Liver (tissue), 9 donors: ENCODE results near the gene PRELID3B. TPM values are rescaled to one million over a fixed set of nuclear protein-coding genes. Genes with fewer than 3 reads are reported as not detected.

Experiments used
- DNase-seq: peaks from one replicate; pipeline ENCODE4 v3.0.0-alpha.2; 2017; ENCODE audit warnings: low spot score
- H3K27ac ChIP-seq, 2 donors: one replicate each; pipeline ENCODE4 v1.7.0; 2013; ENCODE audit warnings: inconsistent platforms in 2 of 2, low read length in 2 of 2, control low read depth in 1 of 2, low read depth in 1 of 2, mild to moderate bottlenecking in 1 of 2
- H3K27me3 ChIP-seq, 4 donors: one replicate each; pipeline versions ENCODE4 v1.6.1 to v1.7.0; 2013; ENCODE audit warnings: low read length in 3 of 4, inconsistent platforms in 1 of 4, mild to moderate bottlenecking in 1 of 4, moderate library complexity in 1 of 4; ENCODE audit not compliant: control insufficient read depth in 4 of 4, insufficient read depth in 4 of 4
- H3K36me3 ChIP-seq, 4 donors: one replicate each; pipeline versions ENCODE4 v1.6.1 to v1.7.0; 2013; ENCODE audit warnings: low read length in 3 of 4, mild to moderate bottlenecking in 3 of 4, low read depth in 1 of 4, moderate library complexity in 1 of 4; ENCODE audit not compliant: control insufficient read depth in 4 of 4, insufficient read depth in 3 of 4
- H3K4me1 ChIP-seq, 4 donors: one replicate each; pipeline versions ENCODE4 v1.6.1 to v1.7.0; 2013; ENCODE audit warnings: low read length in 3 of 4, mild to moderate bottlenecking in 3 of 4, moderate library complexity in 1 of 4; ENCODE audit not compliant: control insufficient read depth in 4 of 4, insufficient read depth in 4 of 4
- H3K4me3 ChIP-seq, 3 donors: one replicate each; pipeline versions ENCODE4 v1.6.1 to v1.7.0; 2013; ENCODE audit warnings: low read length in 3 of 3, control low read depth in 1 of 3, low read depth in 1 of 3, mild to moderate bottlenecking in 1 of 3
- H3K9ac ChIP-seq, 2 donors: one replicate each; pipeline ENCODE4 v1.7.0; 2013; ENCODE audit warnings: low read length in 2 of 2, mild to moderate bottlenecking in 2 of 2, moderate library complexity in 2 of 2, control low read depth in 1 of 2, low read depth in 1 of 2
- H3K9me3 ChIP-seq, 4 donors: one replicate each; pipeline versions ENCODE4 v1.6.1 to v1.7.0; 2013; ENCODE audit warnings: low read length in 3 of 4; ENCODE audit not compliant: control insufficient read depth in 4 of 4
- EGR1 ChIP-seq, 2 donors: IDR thresholded peaks; 2 replicates each; pipeline ENCODE4 v1.6.1; 2016 to 2018; ENCODE audit warnings: antibody characterized with exemption in 2 of 2, low read depth in 2 of 2
- FOXA1 ChIP-seq: IDR thresholded peaks from 2 replicates; pipeline ENCODE4 v1.6.1; 2016; ENCODE audit warnings: antibody characterized with exemption
- GABPA ChIP-seq, 2 donors: IDR thresholded peaks in 1 of 2; conservative IDR thresholded peaks in 1 of 2; 2 replicates each; pipeline ENCODE4 v1.6.1; 2016; ENCODE audit warnings: antibody characterized with exemption in 2 of 2, mild to moderate bottlenecking in 1 of 2, moderate library complexity in 1 of 2
- HNF4A ChIP-seq, 2 donors: conservative IDR thresholded peaks; 2 replicates each; pipeline ENCODE4 v1.6.1; 2016; ENCODE audit warnings: antibody characterized with exemption in 2 of 2, mild to moderate bottlenecking in 2 of 2
- HNF4G ChIP-seq: IDR thresholded peaks from 2 replicates; pipeline ENCODE4 v1.6.1; 2016; ENCODE audit warnings: antibody characterized with exemption
- JUND ChIP-seq, 2 donors: IDR thresholded peaks; 2 replicates each; pipeline ENCODE4 v1.6.1; 2016; ENCODE audit warnings: antibody characterized with exemption in 2 of 2
- NR2F2 ChIP-seq: IDR thresholded peaks from 2 replicates; pipeline ENCODE4 v1.6.1; 2016; ENCODE audit warnings: antibody characterized with exemption
- RAD21 ChIP-seq, 2 donors: IDR thresholded peaks; 2 replicates each; pipeline ENCODE4 v1.6.1; 2016; ENCODE audit warnings: antibody characterized with exemption in 2 of 2, mild to moderate bottlenecking in 2 of 2
- SP1 ChIP-seq: IDR thresholded peaks from 2 replicates; pipeline ENCODE4 v1.6.1; 2018; ENCODE audit warnings: antibody characterized with exemption, mild to moderate bottlenecking
- TAF1 ChIP-seq: conservative IDR thresholded peaks from 2 replicates; pipeline ENCODE4 v1.6.1; 2016; ENCODE audit warnings: antibody characterized with exemption, mild to moderate bottlenecking
- YY1 ChIP-seq: IDR thresholded peaks from 2 replicates; pipeline ENCODE4 v1.6.1; 2016; ENCODE audit warnings: antibody characterized with exemption, mild to moderate bottlenecking
- WGBS: extraction: QIAGEN DNeasy Blood & Tissue Kit; methylation state at CpG from one replicate; pipeline ENCODE4 v1.1.7; 2013; 5-methylcytosine and 5-hydroxymethylcytosine counted together
- polyA plus RNA-seq, 2 donors: library from polyadenylated mRNA; stranded (reverse) in 1 of 2; unstranded in 1 of 2; fragments of 200-250 nt in 1 of 2; fragments of >200 nt in 1 of 2; fragmentation: Nextera tagmentation in 1 of 2; extraction: Ambion mirVana in 1 of 2; gene quantifications; one replicate each; pipeline versions ENCODE4 v1.2.1 to v1.2.3, GENCODE V29; 2013 to 2015
- total RNA-seq, 2 donors: library from RNA; depleted of rRNA; stranded (reverse); fragments of >200 nt; gene quantifications; one replicate each; pipeline ENCODE4 v1.2.3, GENCODE V29; 2014
- TF ChIP-seq, protein P1 (sequence below): IDR thresholded peaks from 2 replicates; pipeline ENCODE4 v1.6.1; 2016; ENCODE audit warnings: antibody characterized with exemption
- TF ChIP-seq, protein P2 (sequence below): IDR thresholded peaks from 2 replicates; pipeline ENCODE4 v1.6.1; 2016; ENCODE audit warnings: antibody characterized with exemption
- TF ChIP-seq, protein P3 (sequence below): IDR thresholded peaks from 2 replicates; pipeline ENCODE4 v1.6.1; 2016; ENCODE audit warnings: antibody characterized with exemption
- TF ChIP-seq, protein P4 (sequence below): fragments of 150-350 bp; IDR thresholded peaks from 2 replicates; pipeline ENCODE4 v1.5.1; 2017; ENCODE audit warnings: improper control_type of control experiment, low read depth, low read length; ENCODE audit not compliant: missing input control
- TF ChIP-seq, protein P5 (sequence below): IDR thresholded peaks from 2 replicates; pipeline ENCODE4 v1.6.1; 2016; ENCODE audit warnings: antibody characterized with exemption, mild to moderate bottlenecking
- donor health status: healthy.
- donor health status: healthy.
- donor health status: healthy.
- donor health status: healthy.
- donor health status: healthy.

The PRELID3B gene
- total and polyA plus RNA-seq, 4 donors, result 18.2 to 38.1 (median 25.3) TPM

DNA sequence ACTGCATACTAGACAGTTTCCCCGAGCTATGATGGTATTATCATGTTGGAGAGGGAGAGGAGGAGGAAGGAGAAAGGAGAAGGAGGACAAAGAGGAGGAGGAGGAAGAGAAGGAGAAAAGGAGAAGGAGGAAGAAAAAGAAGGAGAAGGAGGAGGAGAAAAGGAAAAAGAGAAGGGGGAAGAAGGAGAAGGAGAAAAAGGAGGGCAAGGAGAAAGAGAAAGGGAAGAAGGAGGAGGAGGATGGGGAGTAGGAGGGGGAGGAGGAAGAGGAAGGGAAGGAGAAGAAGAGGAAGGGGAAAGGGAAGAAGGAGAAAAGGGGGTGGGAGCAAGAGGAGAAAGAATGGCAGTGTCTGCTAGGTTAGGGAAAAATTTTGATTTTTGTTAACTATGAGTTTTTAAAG lies 35.1 kb upstream of the PRELID3B start:
- peaks cover 0 to 6% (median 2%) of the 10 kb centered on the region in 4 donors for H3K27me3 ChIP-seq
- H3K9ac ChIP-seq, result no peak overlapping the region
- TF ChIP-seq, protein P1, sequence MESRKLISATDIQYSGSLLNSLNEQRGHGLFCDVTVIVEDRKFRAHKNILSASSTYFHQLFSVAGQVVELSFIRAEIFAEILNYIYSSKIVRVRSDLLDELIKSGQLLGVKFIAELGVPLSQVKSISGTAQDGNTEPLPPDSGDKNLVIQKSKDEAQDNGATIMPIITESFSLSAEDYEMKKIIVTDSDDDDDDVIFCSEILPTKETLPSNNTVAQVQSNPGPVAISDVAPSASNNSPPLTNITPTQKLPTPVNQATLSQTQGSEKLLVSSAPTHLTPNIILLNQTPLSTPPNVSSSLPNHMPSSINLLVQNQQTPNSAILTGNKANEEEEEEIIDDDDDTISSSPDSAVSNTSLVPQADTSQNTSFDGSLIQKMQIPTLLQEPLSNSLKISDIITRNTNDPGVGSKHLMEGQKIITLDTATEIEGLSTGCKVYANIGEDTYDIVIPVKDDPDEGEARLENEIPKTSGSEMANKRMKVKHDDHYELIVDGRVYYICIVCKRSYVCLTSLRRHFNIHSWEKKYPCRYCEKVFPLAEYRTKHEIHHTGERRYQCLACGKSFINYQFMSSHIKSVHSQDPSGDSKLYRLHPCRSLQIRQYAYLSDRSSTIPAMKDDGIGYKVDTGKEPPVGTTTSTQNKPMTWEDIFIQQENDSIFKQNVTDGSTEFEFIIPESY, result no peak
- TF ChIP-seq, protein P2, sequence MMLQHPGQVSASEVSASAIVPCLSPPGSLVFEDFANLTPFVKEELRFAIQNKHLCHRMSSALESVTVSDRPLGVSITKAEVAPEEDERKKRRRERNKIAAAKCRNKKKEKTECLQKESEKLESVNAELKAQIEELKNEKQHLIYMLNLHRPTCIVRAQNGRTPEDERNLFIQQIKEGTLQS, result no peak
- TF ChIP-seq NR2F2, result no peak
- TF ChIP-seq, protein P3, sequence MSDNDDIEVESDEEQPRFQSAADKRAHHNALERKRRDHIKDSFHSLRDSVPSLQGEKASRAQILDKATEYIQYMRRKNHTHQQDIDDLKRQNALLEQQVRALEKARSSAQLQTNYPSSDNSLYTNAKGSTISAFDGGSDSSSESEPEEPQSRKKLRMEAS, result no peak
- no peak for TF ChIP-seq HNF4A (conservative IDR thresholded peaks at IDR 0.05)
- TF ChIP-seq HNF4G, result no peak
- no peak for TF ChIP-seq YY1
- TF ChIP-seq EGR1 (IDR thresholded peaks at IDR 0.05; ENCODE audit: low read depth in 2 of 2), result no peak
- no peak for TF ChIP-seq SP1
- no peak for TF ChIP-seq TAF1
- no peak for TF ChIP-seq JUND (IDR thresholded peaks at IDR 0.05)
- TF ChIP-seq, protein P4, sequence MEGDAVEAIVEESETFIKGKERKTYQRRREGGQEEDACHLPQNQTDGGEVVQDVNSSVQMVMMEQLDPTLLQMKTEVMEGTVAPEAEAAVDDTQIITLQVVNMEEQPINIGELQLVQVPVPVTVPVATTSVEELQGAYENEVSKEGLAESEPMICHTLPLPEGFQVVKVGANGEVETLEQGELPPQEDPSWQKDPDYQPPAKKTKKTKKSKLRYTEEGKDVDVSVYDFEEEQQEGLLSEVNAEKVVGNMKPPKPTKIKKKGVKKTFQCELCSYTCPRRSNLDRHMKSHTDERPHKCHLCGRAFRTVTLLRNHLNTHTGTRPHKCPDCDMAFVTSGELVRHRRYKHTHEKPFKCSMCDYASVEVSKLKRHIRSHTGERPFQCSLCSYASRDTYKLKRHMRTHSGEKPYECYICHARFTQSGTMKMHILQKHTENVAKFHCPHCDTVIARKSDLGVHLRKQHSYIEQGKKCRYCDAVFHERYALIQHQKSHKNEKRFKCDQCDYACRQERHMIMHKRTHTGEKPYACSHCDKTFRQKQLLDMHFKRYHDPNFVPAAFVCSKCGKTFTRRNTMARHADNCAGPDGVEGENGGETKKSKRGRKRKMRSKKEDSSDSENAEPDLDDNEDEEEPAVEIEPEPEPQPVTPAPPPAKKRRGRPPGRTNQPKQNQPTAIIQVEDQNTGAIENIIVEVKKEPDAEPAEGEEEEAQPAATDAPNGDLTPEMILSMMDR, result no peak
- no peak for TF ChIP-seq FOXA1
- TF ChIP-seq, protein P5, sequence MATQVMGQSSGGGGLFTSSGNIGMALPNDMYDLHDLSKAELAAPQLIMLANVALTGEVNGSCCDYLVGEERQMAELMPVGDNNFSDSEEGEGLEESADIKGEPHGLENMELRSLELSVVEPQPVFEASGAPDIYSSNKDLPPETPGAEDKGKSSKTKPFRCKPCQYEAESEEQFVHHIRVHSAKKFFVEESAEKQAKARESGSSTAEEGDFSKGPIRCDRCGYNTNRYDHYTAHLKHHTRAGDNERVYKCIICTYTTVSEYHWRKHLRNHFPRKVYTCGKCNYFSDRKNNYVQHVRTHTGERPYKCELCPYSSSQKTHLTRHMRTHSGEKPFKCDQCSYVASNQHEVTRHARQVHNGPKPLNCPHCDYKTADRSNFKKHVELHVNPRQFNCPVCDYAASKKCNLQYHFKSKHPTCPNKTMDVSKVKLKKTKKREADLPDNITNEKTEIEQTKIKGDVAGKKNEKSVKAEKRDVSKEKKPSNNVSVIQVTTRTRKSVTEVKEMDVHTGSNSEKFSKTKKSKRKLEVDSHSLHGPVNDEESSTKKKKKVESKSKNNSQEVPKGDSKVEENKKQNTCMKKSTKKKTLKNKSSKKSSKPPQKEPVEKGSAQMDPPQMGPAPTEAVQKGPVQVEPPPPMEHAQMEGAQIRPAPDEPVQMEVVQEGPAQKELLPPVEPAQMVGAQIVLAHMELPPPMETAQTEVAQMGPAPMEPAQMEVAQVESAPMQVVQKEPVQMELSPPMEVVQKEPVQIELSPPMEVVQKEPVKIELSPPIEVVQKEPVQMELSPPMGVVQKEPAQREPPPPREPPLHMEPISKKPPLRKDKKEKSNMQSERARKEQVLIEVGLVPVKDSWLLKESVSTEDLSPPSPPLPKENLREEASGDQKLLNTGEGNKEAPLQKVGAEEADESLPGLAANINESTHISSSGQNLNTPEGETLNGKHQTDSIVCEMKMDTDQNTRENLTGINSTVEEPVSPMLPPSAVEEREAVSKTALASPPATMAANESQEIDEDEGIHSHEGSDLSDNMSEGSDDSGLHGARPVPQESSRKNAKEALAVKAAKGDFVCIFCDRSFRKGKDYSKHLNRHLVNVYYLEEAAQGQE, result no peak
- no peak for TF ChIP-seq RAD21 (IDR thresholded peaks at IDR 0.05)
- no peak for TF ChIP-seq GABPA (IDR thresholded peaks at IDR 0.05 in 1 of 2, conservative IDR thresholded peaks at IDR 0.05 in 1 of 2)
- 49% methylated on average over 1 of the region's 1 CpG for WGBS
- no peak for DNase-seq
- no peaks in the 10 kb centered on the region for H3K9me3 ChIP-seq
- no peaks in the 10 kb centered on the region for H3K36me3 ChIP-seq
- H3K4me1 ChIP-seq, result no peaks in the 10 kb centered on the region
- H3K27ac ChIP-seq, result no peak overlapping the region
- no peak overlapping the region for H3K4me3 ChIP-seq
